CD4-positive, alpha-beta T cell treated with Interleukin-12 subunit alpha and Interleukin-12 subunit beta, for 1 hour (primary cell): ENCODE results near the gene EPHB6.

Experiments used
- DNase-seq: peaks from one replicate; pipeline ENCODE4 v3.0.0-alpha.2; 2020

Gene EPHB6

GRCh38 chr7:142867097-142867378 lies 12.2 kb downstream of the EPHB6 start:
- DNase-seq: no peak

- no peak for DNase-seq
Measured at GRCh38 chr7:142867398-142868187, 12.7 kb downstream of the EPHB6 start.

GRCh38 chr7:142868188-142868985 lies 13.5 kb downstream of the EPHB6 start:
- no peak for DNase-seq

DNA sequence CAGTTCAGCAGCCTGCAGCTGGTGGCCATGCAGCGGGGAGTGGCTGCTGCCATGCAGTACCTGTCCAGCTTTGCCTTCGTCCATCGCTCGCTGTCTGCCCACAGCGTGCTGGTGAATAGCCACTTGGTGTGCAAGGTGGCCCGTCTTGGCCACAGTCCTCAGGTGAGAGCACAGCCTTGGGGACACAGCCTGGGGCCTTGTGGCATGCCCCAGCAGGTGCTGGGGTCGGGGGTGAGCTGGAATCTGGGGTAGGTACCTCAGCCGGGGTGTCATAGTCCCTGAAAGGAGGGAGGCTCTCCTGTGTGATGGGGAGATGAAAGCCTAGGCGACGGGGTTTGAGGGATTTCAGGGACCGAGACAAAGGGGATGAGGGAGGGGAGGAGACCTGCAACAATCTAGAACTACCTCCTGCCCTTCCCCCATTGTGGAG lies 14.1 kb downstream of the EPHB6 start:
- DNase-seq: no peak

DNA sequence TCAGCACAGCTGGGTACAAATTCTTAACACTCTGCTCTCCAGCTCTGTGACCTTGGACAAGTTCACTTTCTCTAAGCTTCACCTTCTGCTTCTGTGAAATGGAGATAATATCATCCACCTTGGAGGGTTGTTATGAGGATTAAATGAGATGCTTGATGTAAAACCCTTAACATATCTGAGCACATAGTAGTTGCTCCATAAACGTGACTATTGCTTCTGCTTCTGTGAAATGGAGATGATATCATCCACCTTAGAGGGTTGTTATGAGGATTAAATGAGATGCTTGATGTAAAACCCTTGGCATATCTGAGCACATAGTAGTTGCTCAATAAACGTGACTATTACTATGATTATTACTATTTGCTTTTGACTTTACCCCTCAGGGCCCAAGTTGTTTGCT lies 14.6 kb downstream of the EPHB6 start:
- DNase-seq: no peak

GRCh38 chr7:142870147-142870559 lies 15.3 kb downstream of the EPHB6 start:
- no peak for DNase-seq

- no peak for DNase-seq
Measured at GRCh38 chr7:142870566-142871259, 15.8 kb downstream of the EPHB6 start.

DNA sequence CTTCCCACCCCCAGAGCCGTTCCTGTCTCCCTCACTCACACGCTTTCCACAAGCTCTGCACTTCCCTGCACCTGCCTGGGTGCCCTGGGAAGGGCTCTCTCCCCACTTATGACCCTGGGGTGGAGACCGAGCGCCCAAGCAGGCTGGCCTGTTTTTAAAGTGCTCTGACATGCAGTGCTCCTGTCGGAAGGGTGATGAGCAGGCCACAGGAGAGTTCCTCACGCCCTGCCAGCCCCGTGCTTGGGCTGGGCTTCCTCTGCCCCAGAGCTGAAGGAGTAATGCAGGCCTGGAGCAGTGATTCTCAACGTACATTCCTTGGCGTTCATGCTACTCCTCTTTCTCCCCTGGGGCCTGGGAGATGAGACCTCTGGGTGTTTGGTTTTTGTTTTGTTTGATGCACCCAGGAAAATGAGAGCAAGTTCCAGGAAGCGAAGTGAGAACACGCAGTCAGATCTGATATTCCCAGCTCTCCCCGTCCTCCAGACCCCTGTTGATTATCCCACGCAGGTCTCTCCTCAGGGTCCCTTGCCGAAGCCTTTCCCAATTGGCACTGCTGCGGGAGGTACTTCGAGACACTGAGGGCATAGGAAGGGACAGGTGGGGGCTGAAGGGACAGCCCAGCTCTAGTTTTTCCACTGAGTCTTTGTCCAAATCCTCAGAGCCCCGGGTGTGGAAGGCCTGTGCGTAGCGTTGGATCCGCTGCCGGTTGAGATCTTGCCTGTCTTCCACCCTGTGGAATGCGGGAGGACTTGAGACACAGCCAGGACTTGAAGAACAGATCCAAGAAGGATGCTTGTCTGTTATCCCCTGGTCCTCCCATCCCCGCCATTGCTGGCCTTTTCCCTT lies 16.6 kb downstream of the EPHB6 start:
- no peak for DNase-seq

GRCh38 chr7:142872106-142872675 lies 17.3 kb downstream of the EPHB6 start:
- DNase-seq: no peak

GRCh38 chr7:142873281-142873784 lies 18.5 kb downstream of the EPHB6 start:
- peak; percentile 20 for DNase-seq

DNA sequence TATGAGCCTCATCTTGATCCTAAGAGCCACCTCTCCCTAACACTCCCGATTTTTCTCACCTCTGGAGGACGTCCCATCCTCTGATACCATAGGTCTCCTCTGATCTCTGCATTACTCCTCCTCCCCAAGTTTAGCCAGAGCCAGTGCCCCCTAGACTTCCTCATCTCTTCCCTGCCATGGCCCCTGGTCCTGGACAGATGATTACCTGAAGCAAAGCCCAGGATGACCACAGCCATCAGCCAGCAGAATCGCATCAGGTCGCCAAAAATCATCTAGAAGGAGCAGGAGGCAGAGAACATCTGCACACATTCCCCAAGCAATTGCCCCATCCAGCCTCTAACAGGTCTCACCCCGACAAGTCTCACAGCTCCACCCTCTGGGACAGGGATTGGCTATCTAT lies 19.0 kb downstream of the EPHB6 start:
- DNase-seq: no peak

DNA sequence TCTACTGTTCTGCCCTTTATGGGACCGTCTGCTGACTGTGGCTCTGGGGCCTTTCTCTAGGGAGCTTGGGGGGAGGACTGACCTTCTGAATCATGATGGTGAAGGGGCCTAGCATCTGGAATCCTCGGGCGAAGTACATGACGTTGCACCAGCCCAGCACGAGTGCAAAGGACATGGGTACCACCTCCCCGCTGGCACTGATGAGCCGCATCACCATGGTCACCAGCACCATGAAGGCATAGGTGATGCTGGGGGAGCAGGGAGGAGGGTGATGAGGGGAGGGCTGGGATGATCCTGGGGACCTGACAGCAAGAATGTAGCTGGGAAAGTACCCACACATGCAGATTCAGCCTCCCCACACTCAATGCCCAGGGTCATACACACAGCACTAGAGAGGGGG lies 19.5 kb downstream of the EPHB6 start:
- no peak for DNase-seq

GRCh38 chr7:142874837-142875236 lies 20.0 kb downstream of the EPHB6 start:
- DNase-seq: no peak

GRCh38 chr7:142875456-142875855 lies 20.6 kb downstream of the EPHB6 start:
- no peak for DNase-seq

GRCh38 chr7:142876236-142876960 lies 21.5 kb downstream of the EPHB6 start:
- no peak for DNase-seq

GRCh38 chr7:142876991-142877910 lies 22.4 kb downstream of the EPHB6 start:
- no peak for DNase-seq

GRCh38 chr7:142878315-142878714 lies 23.4 kb downstream of the EPHB6 start:
- DNase-seq: no peak

DNA sequence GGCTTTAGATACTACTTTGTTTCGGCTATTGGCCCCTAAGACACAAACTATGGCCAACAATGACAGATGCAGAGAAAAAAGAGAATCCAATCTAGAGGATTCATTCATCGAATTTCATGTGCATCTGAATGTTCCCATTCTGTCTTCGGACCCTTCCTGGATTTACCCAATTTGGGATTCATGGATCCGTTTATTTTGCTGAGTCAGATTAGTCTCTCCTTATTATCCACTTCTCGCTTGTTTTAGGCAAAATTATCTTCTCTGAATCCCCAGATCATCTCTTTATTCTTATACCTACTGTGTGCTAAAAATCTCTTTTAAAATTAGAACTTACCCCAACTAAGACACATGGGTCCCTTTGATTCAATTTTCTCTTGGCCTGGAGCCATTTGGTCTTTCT lies 24.2 kb downstream of the EPHB6 start:
- DNase-seq: no peak

GRCh38 chr7:142880876-142881505 lies 26.1 kb downstream of the EPHB6 start:
- DNase-seq: peak; percentile 63
